ENCODE measurements around the gene PPP6R1.
"Not testable (repeated sequence)": the region's sequence is repeated elsewhere in the genome, so short reads cannot be mapped to it uniquely, and the experiment has no call there.

PPP6R1 gene

DNA sequence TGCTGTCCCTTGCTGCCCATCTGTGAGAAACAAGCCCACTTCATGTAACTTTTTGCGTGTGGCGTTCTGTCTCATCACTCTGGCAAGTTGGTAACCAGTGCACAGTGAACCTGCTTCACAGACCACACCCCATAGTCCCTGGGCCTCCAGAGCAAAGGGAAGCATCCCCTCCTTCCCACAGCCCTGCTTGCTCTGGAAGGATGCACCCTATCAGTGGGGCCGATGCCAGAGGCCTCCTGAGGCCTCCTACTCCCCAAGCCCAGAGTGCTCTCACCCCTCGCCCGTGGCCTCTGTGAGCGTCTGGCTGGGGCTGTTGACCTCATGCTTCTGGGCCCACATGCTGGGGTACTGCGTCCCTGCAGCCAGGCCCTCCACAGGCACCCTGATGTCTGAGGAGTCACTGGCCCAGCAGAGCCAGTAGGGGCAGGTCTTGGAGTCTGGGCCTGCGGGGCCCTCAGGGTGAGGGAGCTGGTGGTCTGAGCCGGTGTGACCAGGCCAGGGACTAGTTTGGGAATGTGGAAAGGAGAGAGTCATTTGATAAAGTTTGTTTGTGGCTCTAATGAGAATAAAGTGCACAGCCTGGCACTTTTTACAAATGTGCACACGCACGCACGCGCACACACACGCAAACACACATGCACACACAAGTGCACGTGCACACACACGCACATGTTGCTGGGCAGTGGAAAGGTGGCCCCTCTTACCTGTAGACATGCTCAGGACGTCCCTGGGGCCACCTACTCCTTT, 35.4 kb downstream of the PPP6R1 start:
- no peak for DNase-seq

DNA sequence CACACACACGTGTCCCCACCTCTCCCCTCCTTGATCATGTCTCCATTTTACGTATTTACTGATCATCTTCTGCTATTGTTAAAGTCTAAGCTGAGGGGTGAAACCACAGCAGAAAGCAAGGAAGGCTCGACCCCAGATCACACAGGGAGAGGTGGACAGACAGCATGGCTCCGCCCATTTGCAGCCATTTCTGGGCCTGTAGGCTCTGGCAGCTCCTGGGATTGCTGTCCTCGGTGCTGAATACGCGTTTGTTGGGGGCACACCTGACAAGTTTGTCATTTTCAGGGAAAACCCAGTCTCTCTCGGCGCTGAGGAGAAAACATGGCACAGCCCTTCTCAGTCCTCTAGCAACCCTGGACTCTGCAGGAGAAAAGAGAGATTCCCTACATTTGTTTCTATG, 38.3 kb downstream of the PPP6R1 start:
- DNase-seq = no peak

DNA sequence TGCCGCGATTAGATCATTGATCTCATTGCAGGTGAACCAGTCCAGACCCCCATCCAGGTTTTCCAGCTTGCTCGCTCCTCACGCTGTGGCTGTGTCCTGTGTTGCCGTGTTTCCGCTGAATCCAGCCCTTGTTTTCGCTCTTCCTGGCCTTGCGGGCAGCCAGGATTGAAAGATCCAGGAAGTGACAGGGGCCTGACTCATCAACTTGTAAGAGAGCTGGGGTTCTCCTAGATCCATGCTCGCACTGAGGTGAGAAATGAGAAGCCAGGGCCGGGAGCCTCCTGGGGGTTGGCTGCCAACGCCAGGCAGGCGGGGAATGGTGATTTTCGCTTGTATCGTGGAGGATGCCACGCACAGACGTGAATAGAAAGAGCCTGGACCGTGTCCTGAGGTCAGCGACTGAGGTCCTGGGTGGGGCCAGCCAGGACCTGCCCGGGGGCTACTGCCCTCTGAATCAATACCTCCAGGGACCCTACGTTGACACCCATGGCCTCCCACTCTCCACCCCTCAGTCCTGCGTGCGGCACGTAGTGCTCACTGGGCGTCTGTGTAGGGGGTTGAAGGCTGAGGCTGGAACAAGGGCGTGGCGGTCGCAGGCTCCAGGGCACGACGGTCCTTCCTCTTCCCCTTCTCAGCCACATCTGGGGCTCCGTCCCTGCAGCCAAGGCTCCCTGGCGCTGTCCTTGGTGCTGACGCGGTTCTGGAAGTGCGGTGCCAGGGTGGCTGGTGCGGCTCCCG, 42.2 kb downstream of the PPP6R1 start:
- peak; percentile 77 for DNase-seq

GRCh38 chr19:55213547-55213946, 45.3 kb downstream of the PPP6R1 start:
- DNase-seq = no peak

DNA sequence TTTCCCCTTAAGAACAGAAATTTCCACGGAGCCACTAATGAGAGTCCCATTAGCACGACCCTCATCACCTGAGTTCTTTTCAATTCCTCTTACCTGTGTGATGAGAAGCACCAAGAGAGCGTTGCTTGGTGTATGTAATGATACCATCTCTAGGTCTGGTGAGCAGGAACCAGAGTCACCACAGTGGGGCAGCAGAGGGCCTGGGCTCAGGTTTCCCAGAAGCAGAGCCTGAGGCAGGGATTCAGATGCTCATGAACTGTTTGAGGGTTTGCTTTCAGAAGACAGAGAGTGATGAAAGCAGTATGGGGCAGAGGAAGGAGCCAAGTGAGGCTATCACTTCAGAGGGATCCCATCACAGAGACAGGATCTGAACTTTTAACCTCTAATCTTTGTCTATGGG, 46.4 kb downstream of the PPP6R1 start:
- DNase-seq = no peak

GRCh38 chr19:55209693-55210472, 48.9 kb downstream of the PPP6R1 start:
- DNase-seq = peak; percentile 53

- DNase-seq = no peak
Observed at GRCh38 chr19:55208880-55209692, 49.7 kb downstream of the PPP6R1 start, which contains the start of gene PTPRH. TSS of gene PTPRH (minus strand) at chr19:55209501. CDS start at chr19:55209433, 68 bp downstream.

GRCh38 chr19:55206664-55207500, 51.9 kb downstream of the PPP6R1 start:
- no peak for DNase-seq

DNA sequence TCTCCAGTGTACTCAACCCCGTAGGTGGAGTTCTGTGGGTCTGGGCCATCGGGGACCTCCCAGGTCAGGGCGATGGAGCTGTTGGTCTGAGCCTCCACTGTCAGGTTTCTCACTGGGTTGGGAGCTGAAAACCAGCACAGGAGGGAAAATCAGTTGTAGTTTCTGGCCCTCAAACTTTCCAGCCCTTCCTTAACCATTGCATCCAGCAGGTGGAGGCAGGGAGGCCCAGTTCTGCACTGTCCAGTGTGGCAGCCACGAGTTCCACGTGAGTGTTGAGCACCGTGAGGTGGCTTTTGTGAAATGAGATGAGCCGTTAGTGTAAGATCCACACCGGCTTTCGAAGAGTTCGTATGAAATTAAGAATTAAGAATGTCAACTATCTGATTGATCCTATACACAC, 56.6 kb downstream of the PPP6R1 start:
- not testable (repeated sequence) for DNase-seq

GRCh38 chr19:55199620-55200204, 59.1 kb downstream of the PPP6R1 start:
- DNase-seq = no peak

GRCh38 chr19:55198651-55199050, 60.2 kb downstream of the PPP6R1 start:
- DNase-seq = no peak

DNA sequence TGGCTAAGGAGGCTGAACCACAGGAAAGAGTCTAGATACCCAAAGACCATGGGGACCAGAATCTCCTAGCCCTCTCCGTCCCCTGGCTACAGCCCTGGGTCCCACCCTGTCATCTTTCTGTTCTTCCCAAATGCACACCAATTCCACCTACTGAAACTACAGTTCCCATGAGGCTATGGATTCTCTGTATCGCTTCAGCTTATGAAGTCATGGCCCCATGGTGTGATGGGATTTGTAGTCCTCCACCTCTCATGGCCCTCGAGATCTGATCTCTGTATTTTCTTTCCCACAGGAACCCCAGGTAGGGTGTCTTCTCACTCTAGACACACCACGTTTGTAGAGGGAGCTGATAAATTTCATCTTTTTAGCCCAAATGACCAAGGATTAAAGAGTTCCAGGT, 61.3 kb downstream of the PPP6R1 start:
- no peak for DNase-seq

GRCh38 chr19:55196803-55197202, 62.0 kb downstream of the PPP6R1 start:
- DNase-seq = no peak

DNA sequence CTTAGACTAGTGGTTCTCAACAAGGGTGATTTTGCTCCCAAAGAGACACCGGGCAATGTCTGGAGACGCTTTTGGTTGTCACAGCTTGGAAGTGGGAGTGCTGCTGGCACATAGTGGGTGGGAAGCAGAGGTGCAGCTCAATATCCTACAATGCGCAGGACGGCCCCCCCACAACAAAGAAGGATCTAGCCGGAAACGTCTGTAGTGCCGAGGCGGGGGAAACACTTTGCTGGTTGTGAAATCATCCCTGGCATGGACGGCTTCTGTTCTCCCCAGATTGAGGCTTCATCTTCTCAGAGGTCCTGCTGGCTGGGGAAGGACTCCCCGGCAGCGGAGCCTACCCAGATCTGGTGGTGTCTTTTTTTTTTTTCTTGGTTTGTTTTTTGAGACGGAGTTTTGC, 65.3 kb downstream of the PPP6R1 start:
- DNase-seq = no peak

DNA sequence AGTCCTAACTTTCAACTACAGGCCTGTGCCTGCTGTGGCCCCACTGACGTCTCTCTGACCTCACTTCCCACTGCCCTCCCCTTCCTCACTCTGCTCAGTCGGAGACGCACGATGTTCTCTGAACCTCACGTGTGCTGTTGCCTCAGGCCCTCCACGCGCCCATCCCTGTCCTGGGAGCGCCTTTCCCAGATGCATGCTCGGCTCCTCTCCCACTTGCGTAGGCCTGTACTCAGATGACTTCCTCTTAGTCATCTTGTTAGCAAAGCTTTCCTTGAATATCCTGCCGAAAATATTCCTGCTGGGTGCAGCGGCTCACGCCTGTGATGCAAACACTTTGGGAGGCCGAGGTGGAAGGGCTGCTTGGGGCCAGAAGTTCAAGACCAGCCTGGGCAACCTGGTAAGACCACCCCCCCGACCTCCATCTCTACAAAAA, 69.4 kb downstream of the PPP6R1 start:
- DNase-seq = no peak

DNA sequence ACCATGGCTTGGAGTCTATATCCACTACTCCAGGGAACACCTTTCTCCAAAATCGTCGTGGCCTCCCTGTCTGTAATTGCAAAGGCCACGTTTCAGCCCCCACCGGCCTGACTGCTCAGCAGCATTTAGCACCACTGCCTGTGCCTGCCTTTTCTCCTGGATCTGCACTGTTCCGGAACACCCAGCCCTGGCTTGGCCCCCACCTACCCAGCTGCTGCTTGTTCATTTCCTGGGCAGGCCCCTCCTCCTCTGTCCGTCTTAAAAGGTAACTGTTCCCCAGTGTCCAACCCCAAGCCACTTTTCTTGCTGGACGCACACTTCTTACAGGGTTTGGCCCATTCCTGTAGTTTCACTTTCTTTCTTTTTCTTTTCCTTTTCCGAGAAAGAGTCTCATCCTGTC, 70.2 kb downstream of the PPP6R1 start:
- no peak for DNase-seq

DNA sequence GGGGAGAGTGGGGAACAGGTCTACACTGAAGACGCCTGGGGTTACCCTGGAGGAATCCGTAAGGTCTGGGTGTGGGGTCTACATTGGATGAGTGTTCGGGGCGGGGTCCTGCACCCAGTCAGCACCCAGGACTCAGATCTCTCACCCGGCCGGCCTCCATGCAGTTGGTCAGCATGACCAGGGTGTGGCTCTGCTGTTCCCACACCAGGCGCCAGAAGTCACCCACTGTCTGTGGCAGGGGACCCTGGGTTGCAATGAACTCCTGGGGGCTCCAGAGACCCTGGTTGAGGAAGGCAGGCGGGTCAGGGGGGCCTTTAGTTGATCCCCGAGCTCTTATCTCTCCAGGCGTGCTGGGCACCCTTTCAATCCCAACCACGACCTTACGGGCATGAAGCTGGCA, 72.7 kb downstream of the PPP6R1 start:
- no peak for DNase-seq

- no peak for DNase-seq
Observed at GRCh38 chr19:55181740-55182139, 77.1 kb downstream of the PPP6R1 start.
